GM21367 (cell line): ENCODE data around the gene SLC2A6.
A peak's percentile ranks its signal among the peaks of the same experiment; 100 is the strongest.

Source experiments
- ATAC-seq: cut with Tn5 transposase; IDR thresholded peaks from one replicate; pipeline ENCODE4 v1.9.1; 2021; ENCODE audit not compliant: unreplicated experiment

Gene SLC2A6, protein sequence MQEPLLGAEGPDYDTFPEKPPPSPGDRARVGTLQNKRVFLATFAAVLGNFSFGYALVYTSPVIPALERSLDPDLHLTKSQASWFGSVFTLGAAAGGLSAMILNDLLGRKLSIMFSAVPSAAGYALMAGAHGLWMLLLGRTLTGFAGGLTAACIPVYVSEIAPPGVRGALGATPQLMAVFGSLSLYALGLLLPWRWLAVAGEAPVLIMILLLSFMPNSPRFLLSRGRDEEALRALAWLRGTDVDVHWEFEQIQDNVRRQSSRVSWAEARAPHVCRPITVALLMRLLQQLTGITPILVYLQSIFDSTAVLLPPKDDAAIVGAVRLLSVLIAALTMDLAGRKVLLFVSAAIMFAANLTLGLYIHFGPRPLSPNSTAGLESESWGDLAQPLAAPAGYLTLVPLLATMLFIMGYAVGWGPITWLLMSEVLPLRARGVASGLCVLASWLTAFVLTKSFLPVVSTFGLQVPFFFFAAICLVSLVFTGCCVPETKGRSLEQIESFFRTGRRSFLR

DNA sequence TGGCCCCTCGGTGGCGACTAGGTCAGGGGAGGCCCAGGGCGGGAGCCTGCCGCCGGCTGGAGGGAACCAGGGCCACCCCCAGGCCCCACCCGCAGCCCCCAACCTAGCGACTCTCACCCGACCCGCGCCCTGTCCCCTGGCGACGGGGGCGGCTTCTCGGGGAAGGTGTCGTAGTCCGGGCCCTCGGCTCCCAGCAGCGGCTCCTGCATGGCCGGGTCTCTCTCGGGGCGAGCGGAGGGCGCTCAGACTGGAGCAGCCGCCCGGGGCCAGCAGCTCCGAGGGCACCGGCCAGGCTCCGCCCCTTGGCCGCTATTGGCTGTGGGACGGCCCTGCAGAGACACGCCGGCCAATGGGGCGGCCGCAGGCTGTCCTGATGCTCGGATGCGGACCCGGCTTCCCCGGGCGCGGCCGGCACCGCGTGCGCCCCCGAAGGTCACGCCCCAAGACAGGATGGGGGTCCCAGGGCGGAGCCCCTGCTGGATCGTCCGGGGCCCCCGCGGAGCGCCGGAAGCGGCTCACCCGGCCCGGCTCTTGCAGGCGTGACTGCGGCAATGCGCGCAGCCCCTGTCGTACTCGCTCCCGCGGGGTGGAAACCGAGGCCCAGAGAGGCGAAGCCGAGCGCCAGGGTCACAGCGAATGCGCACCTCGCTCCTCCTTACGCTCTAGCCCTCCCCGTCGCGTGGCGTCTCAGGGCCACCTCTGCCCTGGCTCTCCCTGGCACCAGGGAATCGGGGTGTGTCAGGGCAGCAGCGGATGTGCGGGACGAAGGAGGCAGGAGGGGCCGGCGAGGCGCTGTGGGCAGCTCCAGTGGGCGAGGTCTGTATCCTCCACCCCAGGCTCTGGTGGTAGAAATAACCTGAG, at the start of gene SLC2A6:
SLC2A6 (minus strand) TSS at position 249 of the 861 bp plus-strand sequence; CDS start at position 209, 40 bp downstream.
- ATAC-seq, result peak; percentile 78

DNA sequence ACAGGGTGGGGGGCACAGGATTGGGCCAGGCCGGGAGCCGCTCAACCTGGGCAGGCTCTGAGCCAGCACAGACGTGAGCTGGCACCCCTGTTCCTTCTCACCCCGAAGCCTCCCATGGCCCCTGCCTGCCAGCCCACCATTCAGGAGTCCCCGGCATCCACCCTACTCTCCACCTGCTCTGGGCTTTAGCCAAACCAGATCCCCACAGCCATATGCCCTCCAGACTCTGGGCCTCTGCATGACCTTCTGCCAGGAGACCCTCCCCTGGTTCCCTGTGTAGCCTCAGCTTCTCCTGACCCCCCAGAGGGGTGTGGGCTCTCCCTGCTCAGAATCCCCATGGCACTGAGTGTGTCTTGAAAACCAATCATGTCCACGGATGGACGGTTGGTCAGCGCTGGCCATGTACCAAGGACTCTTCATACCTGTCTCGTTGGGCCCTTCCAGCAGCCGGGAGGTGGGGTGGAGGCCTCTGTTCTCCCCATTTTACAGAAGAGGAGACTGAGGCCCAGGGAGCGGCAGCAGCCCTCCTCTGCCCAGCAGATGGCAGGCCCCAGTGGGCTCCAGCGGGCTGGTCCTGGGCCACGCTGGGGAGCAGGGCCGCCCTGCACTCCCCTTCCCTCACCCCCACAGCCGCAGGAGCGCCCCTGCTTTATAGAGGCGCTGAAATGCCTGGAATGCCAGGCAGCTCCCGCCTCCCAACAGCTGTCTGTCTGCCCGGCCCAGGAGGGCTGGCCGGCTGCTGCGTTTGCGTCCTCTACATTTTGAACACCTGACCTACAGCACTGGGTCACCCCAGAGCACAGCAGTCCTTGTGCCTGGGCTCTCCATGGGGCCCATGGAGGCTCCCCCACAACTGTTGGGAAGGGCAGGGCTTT, 49.3 kb upstream of the SLC2A6 start:
- no peak for ATAC-seq

DNA sequence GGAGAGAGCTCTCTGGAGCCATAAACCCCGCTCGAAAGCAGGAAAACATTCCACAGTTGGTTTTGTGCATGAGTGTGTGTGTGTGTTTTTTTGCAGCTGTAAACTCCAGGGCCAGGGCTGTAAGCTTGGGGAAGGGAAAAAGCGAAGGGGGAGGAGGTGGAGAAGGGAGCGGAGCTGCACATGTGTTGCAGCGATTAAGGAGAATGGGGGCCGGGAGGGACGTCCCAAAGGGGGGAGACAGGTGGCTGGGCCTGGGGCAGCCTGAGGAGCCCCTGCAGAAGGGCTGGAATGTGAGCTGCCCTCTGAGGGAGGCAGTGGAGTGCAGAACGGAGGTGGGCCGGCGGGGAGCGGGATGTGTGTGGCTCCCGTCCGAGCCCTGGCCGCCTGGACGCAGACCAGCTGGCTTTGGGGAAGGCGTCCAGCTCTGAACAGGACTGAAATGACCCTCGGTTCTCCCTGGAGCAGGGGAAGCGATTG, 48.6 kb upstream of the SLC2A6 start:
- no peak for ATAC-seq

DNA sequence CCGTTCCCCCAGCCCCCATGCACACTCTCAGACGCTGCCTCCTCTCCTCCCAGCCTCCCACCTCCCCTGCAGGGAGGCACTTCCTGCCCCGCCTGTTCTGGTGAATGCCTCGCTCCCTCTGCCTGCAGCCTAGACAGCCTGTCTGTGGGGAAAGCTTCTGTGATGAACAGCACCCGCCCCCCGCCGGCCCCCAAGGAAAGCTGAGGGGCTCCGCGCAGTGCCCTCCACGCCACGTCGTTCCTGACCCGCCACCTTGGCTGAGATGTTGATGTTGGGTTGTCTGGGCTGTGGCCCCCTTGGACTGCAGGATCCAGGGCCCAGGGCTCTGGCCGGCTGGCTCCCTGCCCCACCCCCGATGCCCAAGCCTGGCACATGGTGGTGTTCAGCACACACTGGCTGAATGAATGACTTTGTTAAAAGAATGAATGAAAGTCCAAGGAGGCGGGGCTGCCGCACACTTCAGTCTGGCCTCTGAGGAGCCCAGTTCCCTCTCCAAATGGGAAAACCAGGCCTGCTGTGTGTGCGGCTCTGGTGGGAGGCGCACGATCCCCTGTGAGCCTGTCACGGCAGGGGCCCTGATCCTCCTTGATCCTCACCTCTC, 47.9 kb upstream of the SLC2A6 start:
- ATAC-seq, result no peak

DNA sequence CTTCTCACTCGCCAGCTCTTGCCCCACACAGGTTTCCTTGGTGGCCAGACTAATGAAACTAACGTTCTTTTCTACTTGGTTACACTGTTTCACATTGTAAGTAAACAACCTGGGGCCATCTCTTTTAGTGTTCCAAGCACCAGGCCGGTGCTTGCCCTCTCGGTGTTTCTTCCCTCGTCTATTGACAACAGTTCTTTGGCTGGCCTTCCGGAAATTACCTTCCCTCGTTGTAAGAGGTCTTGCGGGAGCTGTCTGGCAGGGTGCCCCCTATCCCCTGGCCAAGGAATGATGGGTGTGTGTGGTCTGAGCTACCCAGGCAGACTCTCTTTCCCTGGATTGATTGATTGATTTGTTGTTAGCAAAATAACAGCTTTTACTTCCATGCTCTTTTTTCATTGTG, 46.8 kb upstream of the SLC2A6 start:
- no peak for ATAC-seq

DNA sequence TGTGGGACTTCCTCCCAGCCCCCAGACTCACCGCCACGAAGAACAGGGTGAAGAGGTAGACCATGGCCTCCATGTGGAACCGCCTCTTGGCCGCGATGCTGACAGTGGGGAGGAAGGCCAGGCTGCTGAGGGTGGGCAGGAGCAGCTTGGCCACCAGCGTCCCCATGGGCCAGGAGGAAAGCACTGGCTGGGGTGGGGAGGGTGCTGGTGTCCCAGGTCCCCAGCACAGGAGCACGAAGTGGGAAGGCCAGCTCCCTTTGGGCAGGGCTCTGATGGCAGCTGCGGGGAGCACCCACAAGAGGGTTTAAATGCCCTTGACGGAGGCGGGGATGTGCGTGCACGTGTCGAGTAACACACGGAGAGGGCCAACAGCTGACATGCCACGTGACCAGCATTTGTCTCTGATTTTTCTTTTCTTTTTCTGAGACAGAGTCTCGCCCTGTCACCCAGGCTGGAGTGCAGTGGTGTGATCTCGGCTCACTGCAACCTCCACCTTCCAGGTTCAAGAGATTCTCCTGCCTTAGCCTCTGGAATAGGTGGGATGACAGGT, 45.9 kb upstream of the SLC2A6 start, which contains the start of gene MYMK:
MYMK (minus strand) TSS at position 281 of the 550 bp plus-strand sequence; CDS start at position 166, 115 bp downstream.
- ATAC-seq, result no peak

DNA sequence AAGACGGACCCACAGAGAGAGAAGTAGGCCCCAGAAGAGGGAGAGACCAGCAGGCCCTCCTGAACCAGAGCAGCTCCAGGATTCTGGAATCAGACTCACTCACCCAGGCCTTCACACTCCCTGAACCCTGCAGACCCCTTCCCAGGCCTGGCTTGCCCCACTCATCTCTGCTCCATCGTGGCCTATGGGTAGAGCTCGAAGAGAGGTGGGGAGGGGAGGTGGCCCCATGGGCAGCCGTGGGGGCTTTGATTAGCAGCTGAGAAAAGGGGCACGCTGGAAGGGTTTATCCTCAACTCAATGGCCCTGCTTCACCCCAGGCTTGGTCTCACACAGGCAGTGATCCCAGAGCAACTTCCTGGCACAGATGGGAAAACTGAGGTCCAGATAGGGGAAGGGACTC, 45.2 kb upstream of the SLC2A6 start:
- no peak for ATAC-seq

DNA sequence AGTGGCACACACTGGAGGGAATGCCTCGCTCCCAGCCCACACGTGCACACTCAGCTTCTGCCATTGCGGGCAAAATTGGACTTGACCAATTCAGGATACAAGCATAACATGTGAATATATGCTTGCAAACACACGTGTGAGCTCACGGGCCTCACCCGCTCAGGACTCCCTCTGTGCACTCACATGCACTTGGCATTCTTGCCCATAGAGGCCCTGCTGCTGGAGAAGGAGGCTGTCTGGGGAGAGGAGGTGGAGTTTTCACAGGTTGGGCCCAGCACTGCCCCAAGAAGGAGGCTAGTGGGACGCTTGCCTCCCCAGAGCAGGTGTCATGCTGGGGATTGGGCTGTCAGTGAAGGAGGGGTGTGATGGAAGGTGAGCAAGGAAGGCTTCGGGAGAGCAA, 44.2 kb upstream of the SLC2A6 start:
- ATAC-seq, result no peak

DNA sequence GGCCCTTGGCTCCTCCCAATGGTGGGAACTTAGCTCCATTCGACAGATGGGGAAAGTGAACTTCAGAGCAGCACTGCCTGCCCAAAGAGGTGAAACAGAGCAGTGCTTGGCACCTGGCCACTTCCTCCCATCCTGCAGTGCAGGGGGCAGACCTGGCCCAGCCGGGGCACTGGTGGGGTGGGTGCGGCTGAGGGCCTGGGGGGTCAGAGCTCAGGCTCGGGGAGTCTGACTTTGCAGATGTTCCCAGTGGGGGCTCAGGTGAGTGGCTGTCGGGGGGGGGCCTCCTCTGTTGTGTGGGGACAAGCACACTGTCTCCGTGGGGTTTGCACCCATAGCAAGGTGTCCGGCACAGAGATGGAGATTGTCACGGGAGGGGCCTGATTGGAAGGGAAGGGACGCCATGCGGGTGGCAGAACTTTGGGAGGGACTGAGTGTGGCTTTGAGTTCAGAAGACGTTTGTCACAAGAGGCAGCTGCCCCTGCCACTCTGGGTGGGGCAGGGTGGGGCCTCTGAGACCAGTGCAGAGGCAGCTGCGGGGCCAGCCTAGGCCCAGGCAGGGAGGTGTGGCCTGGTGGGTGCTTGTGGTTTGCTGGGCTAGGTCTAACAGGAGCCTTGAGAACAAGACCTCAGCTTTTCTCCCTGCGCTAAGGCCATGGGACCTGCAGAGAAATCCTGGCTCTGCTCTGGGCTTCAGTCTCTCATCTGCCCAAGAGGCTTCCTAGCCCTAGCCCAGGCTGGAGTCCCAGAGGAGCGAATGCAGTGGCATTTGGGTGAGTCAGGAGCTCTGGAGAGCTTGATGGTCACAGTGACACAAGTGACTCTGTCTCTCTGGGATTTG, 43.4 kb upstream of the SLC2A6 start:
- ATAC-seq, result no peak

DNA sequence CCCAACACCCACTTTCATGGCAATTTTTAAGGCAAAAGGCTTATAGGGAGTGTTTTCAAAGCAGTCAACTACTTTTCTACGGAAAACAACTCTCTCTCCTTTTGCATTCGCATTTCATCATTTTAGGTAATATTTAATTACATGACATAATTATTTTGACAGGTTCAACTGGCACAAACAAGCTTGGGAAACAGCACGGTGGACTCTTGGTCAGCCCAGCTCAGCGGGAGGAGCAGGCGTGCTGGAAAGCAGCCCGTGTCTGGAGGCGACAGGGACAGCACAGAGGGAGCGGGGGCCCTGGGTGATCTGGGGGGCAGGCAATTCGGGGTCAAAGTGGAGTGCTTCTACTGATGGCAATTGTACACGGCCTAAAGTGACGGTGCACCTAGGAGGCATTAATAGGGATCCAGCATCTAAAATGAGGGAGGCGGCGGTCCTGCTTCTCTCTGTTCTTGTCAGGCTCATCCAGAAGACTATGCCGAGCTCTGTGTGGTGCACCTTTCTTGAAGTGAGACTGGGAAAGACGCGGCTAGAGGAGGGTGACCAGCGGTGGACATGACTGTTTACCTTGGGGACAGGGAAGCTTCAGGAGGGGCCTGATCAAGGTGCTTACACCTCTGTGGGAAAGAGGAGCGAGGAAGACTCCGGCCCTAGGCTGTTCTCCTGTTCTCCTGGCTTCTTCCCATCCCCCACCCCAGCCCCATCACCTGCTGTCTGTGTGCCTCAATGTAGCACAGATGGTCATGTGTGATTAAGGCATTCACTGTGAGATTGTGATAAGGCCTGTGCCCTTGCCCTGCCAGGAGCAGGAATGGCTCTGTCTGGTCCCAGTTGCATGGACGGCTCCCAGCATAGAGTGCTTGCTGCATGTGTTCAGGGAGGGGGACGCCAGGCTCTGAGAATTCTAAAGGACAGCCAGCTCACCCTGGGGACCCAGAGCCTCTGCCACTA, 42.5 kb upstream of the SLC2A6 start:
- no peak for ATAC-seq

DNA sequence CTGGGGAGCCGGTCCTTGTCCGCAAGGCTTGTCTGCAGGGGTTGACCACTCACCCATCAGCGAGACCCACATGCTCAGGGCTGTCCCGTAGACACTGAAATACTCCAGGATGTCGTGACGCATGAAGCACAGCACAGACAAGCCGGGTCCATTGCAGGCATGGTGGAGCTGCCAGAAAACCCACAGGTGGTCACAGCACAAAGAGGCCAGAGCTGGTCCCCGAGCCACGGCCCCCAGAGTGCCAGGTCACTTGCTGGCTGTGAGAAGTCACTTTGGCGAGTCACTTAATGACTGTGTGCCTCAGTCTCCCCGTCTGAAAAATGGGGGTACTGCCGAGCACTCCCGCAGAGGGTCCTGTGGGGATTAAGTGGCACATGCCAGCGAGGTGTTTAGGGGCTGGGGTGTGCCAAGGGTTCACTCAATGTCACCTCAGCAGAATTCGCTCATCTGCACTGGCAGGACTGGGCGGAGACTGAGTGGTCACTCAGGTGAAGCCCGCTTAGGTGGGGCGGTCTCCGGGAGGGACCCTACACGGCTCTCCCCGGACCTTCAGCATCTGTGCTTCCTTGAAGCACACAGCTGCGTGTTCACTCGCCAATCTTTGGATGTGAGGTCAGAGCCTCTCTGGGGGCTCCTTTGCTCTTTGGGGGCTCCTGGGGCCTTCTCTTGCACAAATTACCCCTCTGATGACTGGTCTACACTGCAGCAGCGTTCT, 41.4 kb upstream of the SLC2A6 start:
- ATAC-seq, result no peak

DNA sequence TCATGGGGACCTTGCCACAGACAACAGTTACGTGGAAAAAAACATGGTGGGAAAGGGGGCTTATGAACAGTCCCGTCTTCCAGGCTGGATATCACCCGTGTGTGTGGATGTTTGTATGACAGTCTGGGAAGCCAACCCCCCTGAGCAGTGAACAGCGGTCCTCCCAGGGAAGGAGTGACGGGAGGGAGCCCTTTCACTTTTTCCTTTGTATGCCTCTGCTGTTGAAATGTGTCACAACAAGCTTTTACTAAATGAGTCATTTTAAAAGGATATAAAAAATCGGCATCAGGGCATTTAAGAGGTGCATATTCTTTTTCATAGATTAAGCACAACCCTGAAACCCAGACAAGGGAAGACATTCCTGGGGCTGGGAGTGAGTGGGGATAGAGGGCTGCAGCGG, 40.8 kb upstream of the SLC2A6 start:
- ATAC-seq, result no peak

DNA sequence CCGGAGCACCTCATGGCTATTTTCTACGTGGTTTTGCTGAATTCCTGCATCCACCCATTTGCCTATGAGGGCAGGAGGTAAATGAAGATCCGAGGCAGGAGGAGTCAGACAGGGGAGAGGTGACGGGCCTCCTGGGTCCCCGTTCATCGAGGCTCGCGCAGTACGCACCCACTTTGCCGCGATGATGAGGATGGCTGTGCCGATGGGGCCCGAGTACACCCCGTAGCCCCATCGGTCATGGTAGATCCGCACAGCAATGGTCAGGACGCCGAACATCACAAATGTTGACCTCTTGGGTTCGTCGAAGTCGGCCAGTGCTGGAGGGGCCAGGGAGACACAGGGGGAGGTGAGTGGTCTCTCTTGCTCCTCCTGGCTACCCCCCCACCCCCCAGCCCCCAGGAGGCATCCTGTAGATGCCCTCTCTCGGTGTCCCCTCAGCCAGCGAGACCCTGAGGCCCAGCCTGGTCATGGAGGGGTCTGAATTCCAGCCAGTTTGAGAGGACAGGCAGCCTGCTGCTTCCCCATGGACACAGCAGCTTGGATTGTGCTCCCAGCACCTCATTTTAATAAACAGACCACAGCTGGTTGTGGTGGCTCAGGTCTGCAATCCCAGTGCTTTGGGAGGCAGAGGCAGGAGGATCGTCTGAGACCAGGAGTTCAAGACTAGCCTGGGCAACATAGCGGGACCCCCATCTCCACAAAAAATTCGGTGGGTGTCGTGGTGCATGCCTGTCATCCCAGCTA, 40.0 kb upstream of the SLC2A6 start:
- no peak for ATAC-seq

DNA sequence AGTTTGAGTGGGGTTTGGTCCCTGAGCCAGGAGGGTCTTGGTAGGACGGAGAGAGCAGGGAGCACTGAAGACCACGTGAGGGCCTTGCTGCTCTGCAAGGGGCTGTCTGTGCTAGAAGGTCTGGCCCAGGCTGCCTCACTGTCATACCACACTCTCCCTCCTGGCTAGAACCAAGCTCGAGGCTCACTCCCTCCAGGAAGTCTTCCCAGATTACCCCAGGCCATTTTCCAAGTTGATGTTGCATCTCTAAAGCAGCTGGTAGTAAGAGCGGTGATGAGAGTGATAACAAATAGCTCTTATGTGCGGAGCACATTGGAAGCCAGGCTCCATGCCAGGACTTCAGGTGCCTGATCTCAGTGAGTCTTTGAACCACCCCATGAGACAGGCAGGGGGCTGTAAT, 39.3 kb upstream of the SLC2A6 start:
- ATAC-seq, result no peak

DNA sequence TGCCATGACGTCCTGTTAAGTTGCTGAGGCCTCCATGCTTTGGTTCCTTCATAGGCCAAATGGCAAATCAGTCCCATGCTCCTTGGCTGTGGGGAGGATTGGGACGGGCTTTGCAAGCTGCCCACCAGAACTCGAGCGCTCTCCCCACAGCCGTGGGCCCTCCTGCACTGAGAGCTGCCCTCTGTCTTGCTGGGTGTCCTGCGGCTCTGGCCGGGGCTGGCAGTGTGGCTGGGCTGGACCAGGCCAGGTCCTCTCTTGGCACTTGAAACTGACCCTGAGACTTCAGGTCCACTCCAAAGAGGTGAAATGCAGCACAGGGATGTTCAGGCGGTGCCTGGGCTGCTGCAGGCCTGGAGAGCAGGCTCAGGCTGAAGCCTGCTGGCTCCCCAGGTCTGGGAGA, 38.8 kb upstream of the SLC2A6 start:
- ATAC-seq, result no peak

DNA sequence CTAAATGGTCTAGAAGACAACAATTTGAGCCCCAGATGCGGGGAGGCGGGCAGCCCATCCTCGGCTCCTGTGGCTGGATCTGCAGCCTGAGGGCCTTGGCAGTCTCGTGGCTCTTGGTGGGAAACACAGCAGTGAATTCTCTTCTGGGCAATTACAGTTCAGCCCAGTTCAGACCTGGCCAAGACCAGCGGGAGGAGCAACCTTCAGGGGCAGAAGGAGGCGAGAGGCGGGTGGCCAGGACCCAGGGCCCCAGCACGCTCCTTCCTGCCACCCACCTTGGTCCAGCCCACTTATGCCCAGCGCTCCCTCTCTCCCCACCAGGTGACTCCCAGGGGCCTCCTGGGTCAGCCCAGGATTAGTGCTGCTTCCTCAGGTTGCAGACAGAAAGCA, 38.1 kb upstream of the SLC2A6 start:
- ATAC-seq, result no peak
